Activated CD4-positive, alpha-beta T cell treated with anti-CD3 and anti-CD28 coated beads, Interleukin-10, Interleukin-2, amounts not matched to agents 100 ng/mL and 50 ng/mL, durations not matched to agents 16 hours and 8 hours (primary cell): ENCODE results near the gene SERPINA9.
"Not testable (repeated sequence)": the region's sequence is repeated elsewhere in the genome, so short reads cannot be mapped to it uniquely, and the experiment has no call there.

Experiments
- DNase-seq: peaks from one replicate; pipeline ENCODE4 v3.0.0-alpha.2; 2020

Gene SERPINA9, protein sequence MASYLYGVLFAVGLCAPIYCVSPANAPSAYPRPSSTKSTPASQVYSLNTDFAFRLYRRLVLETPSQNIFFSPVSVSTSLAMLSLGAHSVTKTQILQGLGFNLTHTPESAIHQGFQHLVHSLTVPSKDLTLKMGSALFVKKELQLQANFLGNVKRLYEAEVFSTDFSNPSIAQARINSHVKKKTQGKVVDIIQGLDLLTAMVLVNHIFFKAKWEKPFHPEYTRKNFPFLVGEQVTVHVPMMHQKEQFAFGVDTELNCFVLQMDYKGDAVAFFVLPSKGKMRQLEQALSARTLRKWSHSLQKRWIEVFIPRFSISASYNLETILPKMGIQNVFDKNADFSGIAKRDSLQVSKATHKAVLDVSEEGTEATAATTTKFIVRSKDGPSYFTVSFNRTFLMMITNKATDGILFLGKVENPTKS

DNA sequence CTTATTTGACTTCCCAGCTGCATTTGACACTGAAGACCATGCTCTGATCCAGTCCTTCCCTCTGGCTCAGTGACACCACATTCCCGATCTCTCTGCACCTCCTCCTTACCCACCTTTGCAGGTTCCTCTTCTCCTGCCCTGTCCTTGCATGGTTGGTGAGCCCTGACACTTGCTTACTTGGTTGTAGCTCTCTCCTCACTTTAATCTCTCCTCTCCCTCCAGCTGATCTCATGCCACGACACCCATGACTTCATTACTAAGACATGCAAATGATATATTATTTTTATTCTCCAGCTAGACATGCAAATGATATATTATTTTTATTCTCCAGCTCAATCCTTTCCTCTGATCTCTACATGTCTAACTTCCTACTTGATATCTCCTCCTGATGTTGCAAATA is at the start of gene SERPINA9:
Gene SERPINA9 (minus strand): TSS at position 175 of the 400 bp plus-strand sequence. CDS start 6,357 bp downstream, outside the sequence.
- DNase-seq, result no peak

DNA sequence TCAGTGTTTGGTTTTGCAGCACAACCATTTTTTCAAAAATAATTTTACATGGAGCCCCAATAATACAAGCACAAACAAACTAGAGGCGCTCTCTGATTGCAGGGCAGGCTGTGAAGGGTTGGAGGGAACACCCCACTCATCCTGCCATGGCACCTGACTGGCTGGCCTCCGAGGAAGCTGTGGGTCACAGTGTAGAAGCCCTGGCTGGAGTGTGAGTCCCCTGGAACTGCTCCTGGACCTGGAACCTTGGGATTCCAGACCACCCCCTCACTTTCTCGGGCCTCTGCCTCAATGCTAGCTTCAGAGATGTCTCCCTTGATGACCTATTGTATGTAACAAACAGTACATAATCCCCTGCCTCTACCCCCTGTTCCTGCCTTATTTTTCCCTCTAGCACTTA is 48.1 kb upstream of the SERPINA9 start:
- no peak for DNase-seq

DNA sequence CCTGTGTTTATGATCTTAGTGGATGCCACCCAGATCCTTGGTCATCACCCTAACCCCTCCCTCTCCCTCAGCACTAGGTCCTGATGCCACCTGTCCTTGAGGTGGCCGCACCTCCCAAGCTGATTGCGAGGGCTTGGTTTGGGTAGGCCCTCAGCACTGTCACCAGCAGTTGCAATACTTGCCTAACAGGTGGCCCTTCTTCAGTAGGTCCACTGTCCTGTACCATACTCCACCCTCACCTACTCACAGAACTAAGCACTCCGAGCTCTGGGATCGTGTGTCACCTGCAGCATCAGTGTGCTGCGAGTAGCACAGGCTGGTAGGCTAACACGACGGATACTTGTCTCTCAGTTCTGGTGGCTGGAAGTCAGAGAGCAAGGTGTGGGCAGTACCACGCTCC is 47.3 kb upstream of the SERPINA9 start:
- DNase-seq, result no peak

DNA sequence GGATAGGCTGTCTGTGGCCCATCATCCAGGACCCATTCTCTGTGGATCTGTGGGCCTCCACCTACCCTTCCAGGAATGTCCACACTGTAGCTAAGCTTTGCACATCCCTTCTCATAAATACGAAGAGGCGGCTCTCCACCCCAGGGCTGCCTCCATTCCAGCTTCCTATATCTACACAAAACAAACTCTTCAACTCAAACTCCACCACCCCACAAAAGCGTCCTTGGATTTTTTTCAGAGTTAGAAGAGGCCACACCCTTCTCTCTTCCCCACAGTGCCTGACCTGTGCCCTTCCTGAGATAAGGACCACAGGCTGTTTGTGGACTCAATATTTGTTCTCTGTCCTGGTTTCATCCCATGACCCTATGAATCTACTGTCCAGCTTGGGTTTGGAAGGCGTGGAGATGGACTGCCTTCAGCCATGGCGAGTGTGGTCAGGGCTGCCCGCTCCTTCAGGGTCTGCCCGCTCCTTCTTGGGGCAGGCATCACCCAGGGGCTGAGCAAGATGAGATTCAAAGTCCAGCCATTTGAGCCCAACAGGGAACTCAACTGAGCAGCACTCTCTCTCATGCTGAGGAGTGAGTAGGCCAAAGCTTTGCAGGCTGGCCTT is 46.2 kb upstream of the SERPINA9 start:
- no peak for DNase-seq

DNA sequence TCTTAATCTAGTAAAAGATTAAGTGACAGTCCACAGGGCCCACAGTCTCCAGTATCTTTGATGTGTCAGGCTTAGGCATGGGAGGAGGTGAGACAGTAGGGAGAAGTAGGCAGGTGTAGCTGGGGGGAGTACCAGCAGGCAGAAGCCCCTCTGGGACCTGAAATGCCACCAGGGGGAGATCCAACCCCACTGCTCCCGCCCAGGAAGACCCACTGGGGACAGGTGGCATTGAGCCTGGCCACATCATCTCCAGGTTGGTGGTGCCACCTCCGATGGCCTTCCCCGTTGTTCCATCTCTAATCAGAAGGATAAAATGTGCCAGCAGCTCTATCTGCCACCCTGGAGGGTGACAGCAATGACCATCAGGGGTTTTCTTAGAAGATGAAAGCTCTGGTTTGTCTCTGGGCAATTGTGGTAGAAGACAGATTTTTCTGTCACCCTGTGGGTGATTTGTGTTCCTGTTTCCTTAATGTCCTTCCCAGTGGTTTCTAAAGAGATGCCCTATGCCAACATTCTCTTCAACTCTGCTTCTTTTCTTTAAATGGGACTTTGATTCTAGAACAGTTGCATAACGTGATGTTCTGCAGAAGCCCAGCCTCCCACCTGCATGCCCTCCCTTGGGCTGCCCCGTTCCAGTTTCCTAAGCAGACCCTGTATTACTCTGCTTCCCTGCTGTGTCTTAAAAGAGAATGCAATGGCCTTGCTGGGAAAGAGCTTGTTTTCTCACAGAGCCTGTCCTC is 45.5 kb upstream of the SERPINA9 start:
- DNase-seq, result no peak

DNA sequence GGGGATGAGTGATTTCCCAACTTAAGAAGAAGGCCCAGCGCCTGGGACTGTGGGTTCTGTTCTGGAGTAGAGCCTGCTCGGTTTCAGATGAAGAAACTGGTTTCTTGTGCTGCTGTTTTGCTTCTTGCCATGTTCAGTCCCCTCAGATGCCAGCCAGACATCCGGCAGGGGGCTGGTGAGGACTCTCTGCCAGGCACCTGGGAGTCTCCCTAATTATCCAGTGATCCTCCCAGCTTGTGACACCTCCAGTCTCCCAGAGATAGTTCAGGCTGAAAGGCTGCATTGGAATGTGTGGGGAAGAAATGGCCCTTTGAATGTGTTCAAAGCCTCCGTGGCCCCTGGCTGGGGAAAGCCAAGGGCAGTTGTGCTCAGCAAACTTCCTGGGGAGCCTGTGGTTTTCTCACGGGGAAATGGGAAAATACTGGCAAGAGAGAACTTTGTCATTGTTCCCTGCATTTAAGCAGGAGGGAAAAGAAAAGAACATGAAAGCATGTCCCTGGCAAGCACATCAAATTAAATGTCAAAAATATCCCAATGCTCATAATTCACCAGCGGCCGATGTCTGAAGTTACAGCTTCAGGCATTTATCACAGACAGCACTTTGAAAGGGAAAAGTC is 41.8 kb upstream of the SERPINA9 start:
- no peak for DNase-seq

DNA sequence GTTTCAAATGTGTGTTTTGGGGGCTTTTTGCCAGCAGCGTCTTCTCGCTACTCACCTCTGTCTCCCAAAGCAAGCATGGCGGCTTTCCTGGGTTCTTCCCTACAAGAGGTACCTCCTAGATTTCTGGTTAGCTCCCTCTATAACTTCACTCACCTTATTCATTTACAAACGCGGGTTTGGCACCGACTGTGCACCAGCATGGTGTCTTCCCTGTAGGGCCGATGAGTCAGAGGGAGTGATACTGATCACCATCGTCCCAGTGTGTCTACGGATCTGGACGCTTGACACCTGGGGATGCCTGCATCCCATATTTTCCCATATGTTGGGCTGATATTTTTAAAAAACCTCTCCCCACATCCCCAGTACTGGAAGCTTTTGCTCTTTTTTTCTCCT is 41.2 kb upstream of the SERPINA9 start:
- DNase-seq, result no peak

DNA sequence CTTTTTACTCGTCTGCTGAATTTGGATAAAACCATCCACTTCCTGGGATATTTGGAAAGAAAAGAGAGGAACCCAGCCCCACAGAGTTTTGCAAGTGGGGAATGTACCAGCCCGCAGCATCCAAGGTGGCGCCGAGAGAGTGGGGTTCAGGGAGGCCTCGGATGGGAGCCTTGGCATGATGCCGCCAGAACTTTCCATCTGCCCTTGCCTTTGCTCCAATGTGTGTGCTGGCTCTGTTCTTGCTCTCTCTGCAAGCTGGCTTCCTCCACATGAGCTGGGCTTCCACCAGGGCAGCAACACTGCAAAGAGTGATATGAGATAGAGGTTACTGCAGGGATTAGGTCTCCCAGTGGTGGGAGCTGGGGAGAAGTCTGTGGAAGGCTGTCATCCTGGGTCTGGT is 39.9 kb upstream of the SERPINA9 start:
- no peak for DNase-seq

DNA sequence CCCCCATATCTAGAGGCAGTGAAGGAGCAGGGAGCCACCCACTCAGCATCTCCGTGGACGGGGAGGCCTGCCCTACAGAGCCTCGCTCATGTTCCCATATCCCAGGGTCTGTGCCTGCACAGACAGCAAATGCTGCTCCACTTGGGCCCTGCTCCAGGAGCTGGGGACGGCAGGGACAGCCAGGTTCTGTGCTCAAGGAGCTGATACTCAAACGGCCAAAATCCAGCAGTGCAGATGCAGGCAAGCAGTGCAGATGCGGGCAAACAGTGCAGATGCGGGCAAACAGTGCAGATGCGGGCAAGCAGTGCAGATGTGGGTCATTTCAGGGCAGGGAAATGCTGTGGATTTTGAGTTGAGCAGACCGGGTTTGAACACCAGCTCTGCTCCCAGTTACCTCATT is 39.4 kb upstream of the SERPINA9 start:
- no peak for DNase-seq

DNA sequence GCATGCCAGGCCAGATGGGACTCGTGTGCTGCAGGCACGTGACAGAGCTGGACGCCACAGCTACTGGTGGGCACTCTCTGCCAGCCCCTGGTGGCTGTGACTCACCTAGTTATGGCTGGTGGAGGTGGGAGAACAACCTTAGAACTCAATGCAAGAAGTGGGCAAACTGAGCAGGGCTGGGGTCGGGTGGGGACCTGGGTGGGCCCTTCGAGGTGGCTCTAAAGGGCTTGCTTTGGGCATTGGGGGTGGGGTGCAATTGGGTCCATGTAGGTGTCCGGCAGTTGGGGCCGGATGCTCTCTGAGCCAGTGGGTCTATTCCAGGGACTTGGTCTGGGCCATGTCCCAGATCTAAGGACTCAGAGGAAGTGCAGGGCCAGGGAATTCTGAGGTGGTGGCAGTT is 38.4 kb upstream of the SERPINA9 start:
- DNase-seq, result no peak

DNA sequence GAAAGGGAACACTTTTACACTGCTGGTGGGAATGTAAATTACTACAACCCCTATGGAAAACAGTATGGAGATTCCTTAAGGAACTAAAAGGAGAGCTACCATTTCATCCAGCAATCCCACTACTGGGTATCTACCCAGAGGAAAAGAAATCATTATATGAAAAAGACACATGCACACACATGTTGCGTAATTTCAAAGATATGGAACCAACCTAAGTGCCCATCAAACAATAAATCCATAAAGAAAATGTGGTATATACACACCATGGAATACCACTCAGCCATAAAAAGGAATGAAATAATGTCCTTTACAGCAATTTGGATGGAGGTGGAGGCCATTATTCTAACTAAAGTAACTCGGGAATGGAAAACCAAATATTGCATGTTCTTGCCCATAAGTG is 34.5 kb upstream of the SERPINA9 start:
- DNase-seq, result not testable (repeated sequence)

DNA sequence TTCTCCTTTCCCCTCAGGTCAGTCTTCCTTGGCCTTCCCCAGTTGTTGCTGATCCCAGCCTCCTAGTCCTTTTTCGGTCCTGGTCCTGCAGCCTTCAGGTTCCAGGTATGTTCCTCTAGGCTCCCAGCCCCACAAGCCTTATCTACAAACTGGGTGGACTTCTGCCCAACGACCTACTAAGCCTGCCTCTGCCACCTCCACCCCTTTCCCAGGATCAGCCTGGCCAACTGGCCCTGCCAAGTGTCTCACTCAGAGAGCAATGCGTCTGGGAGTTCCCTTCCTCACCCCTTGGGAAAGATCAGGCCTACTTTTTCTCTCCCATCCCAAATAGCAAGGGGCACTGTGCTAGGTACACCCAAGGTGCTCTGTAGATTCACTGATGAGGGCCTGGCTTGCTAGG is 33.4 kb upstream of the SERPINA9 start, which contains the start of gene SERPINA12:
Gene SERPINA12 (minus strand): TSS at position 114 of the 400 bp plus-strand sequence. CDS start 11,072 bp downstream, outside the sequence.
- no peak for DNase-seq

DNA sequence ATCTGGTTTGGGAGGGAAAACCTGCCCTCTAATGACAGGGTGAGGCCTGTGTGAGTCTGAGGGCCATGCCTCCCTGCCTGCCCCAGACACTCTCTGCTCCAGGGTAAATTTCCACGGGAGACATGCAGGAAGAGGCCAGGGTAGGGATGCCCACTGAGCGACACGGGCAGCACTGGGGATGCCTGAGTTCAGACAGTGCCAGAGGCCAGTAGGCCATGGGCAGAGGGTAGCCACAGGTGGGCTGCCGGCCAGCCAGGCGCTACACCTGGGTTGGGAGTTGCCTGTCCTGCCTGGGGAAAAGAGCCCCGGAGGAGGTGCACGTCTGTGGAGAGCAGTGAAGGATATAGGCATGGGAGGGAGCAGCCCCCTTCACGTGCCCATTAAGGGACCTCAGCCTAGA is 29.6 kb upstream of the SERPINA9 start:
- no peak for DNase-seq

DNA sequence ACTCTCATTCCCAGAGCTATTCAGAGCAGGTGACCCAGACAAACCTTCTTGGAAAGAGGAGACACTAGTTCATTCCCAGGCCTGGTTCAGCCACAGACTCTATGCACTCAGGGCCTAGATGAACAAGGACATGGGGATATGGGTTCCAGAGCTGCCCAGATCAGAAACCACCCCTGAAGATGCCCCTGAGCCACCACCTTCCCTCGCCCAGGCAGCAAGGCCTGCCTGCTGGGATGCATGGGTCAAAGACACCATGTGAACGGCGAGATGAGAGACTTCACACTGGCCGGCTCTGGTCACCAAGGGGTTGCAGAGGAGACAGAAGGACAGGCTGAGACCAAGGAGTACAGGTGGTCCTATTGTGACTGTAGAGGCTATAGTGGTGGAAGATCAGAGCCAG is 29.2 kb upstream of the SERPINA9 start:
- no peak for DNase-seq

DNA sequence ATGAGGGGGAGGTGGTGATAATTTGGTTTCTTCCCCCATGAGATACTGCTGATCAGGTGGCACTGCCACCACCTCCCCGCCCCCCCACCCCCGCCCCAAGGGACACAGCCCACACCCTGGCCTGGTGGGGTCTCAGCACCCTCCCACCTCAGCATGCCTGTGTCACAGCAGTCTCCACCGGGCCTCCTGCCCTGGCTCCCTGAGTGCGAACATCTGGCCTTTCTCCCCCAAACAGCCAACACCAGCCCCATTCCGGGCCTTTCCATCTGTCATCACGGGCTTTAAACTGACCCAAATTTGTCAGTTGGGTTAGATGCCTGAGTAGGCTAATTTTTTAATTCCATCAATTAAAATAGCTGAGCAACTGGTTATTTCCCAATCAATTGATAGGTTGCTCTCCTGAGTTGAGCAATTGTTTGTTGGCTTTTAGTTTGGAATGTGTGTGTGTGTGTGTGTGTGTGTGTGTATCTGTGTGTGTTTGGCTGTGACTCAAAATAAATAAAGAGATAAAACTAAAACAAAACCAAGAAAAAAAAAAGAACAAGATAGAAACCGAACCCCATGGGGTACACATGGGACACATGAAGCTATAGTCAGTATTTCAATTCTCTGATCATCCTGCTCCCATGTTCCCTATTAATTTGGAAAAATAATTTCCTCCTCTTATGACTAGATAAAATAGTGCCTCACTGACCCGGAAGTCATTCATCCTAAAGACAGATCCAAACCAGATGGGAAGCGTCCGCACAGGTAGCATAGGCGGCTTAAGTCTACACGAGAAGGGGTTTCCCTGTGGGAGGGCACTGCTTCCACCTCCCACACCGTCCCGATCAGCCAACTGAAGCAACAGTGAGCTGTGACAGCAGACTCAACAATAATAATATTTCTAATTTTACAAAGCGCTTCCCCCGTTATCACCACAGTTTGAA is 25.9 kb upstream of the SERPINA9 start:
- no peak for DNase-seq

DNA sequence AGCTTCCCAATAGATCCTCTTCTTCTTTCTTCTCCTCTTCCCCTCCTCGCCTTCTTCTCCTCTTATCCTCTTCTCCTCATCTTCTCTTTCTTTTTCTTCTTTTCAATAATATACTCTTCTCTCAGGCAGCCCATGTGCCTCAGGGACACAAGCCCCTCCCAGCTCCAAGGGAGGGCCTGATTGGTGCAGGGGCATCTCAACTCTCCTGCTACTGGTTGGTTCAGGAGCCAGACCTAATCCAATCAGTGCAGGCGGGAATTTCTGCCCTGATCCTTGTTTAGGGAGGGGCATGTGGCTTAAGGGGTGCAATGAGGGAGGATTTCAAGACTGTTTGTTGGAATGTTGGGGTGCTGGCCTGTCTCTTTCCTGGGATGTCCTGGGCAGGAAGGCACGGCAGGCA is 24.3 kb upstream of the SERPINA9 start:
- DNase-seq, result no peak

DNA sequence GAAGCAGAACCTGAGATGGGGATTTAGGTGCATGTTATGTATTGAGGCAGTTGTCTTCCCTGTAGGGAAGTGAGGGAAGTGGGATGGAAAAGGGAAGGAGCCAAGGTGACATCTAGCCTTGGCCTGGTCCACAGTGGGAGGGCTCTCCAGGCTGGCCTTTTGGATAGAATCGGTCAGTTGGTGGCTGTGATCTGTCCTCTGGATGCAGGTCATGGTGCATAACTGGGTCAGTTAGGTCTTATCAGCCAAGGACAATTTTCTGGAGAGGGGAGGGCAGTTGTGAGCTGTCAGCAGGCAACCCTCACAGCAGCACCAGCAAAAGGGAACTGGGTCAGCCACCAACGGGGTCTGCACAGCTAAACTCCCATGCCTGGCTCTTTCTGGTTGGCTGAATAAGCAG is 23.7 kb upstream of the SERPINA9 start:
- DNase-seq, result no peak

DNA sequence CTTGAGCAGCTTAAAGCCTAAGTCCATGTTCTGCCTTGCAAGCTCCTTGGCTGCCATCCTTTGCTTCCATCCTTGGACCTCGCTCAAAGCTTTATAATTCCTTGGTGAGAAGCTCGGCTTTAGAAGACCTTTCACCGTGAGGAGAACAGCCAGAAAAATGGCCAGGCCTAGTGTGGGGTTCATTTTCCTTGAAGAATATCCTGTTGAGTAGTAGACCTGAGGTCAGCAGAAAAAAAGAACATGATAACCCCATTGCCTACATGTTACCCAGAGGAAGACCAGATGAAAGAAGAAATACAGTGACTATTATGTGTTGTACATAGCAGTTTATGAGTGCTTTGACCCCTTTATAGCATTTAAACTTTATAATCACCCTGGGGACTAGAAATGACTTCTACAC is 22.2 kb upstream of the SERPINA9 start:
- no peak for DNase-seq

DNA sequence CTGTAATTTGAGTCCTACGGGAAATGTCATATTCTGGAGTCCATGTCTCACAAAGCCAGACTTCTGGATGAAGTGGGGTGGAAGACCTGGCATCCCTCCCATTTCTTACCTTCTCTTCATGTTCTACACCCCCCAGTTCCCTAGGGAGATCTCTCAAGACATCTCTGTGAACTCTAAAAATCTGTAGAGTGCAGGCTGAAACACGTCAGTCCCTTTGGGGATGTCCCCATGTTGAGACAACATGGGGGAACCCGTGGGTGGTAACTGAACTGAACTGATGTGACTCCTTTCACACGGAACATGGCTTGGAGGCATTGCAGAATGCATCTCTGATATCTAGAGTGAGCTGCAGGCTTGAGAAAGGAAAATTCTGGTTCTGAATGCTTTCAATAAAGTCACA is 18.1 kb upstream of the SERPINA9 start:
- no peak for DNase-seq

DNA sequence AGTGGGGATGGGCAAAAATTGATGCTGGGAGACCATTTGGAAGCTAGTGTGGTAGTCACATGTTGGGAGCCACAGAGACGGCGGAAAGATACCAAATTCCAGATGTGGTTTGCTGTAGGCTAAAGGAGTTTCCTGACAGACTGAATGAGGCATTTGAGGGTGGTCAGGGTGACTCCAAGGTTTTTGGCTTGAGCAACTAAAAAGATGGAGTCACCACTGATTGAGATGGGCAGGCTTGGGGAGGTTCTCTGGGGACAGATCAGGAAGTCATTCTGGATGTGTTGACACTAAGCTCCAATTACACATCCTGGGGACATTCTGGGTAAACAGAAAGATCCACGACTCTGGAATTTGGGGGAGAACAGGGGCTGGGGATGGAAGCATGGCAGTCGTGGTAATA is 15.5 kb upstream of the SERPINA9 start:
- DNase-seq, result no peak

DNA sequence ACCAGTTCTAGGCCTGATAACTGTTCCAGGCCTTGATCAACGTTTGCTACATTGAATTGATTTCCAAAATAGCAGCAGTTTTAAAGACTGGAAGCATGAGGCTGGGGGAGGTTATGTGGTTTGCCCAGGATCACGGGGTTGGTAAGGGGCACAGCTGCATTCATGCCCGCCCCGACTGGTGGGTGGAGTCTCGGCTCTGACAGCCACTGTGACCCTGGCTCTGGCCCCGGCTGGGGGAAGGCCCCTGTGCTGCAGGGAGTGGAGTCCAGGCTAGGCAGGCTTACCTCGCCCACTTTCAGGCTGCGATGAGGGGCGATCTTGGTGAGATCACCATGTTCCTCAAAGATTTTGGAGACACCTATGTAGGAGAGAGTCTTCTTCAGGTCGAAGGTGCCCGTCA is 13.3 kb upstream of the SERPINA9 start:
- DNase-seq, result no peak

DNA sequence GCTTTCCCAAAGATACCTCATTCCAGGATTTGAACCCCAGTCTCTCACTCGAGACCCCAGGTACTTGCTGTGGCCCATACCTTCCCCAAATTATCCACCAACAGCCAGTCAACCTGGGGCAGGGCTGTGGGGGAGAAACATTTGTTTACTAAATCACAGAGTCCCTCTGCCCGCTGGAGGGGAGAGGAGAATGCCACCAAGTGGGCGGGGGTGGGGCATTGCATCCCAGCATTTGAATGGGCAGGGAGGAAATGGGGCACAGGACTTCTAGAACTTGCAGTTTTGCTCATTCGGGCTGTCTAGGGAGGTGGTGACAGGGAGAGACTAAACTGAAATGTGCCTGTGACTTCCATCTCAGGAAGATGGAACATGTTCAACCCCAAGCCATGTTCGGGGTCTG is 10.9 kb upstream of the SERPINA9 start:
- no peak for DNase-seq
